WI38 (cell line): ENCODE results near the gene KIF5C.

Experiments used
- H3K4me3 ChIP-seq: 2 replicates; pipeline ENCODE4 v1.5.1; 2011; ENCODE audit warnings: low read depth, mild to moderate bottlenecking, control low read depth, low read length
- CTCF ChIP-seq: IDR thresholded peaks from 2 replicates; pipeline ENCODE4 v1.5.1; 2012; ENCODE audit warnings: low read depth, mild to moderate bottlenecking, control low read depth, low read length

Gene KIF5C

DNA sequence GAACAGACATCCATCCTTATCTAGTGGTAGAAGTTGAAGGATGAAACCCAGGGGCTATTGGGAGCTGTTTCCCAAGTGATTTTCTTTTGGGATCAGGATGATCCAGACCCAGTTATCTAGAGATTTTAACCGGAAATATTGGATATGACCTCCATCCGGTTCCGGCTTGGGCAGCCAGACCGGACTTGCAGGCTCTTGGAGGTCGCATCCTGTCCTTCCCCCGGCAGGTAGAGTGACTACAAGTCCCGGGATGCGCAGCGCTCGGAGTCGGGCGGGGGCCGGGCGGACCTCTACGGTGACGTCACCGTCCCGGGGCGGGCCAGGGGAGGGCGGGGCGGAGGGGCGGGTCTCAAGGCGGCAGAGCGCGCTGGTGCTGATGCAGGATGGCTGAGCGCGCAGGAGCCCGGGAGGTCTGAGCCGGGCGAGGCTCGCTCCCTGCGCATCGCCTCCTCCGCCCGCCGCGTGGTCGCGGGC lies at the start of gene KIF5C:
KIF5C (plus strand) TSS at position 360 of the 474 bp plus-strand sequence. CDS start 391 bp downstream, outside the sequence.
- peak within 1 kb of the TSS; percentile 25; the same call in 1 of the 2 replicates for H3K4me3 ChIP-seq

GRCh38 chr2:148826791-148827190 lies 48.2 kb upstream of the KIF5C start:
- H3K4me3 ChIP-seq, result no peak overlapping the region
- no peak for TF ChIP-seq CTCF

More for the DNA sequence above, at the start of gene KIF5C:
- no peak for TF ChIP-seq CTCF

- no peak overlapping the region for H3K4me3 ChIP-seq
- TF ChIP-seq CTCF, result no peak
These were observed 46.1 kb upstream of the KIF5C start for GRCh38 chr2:148828941-148829340.

GRCh38 chr2:148829618-148830017 lies 45.4 kb upstream of the KIF5C start:
- TF ChIP-seq CTCF, result no peak
- H3K4me3 ChIP-seq, result no peak overlapping the region

DNA sequence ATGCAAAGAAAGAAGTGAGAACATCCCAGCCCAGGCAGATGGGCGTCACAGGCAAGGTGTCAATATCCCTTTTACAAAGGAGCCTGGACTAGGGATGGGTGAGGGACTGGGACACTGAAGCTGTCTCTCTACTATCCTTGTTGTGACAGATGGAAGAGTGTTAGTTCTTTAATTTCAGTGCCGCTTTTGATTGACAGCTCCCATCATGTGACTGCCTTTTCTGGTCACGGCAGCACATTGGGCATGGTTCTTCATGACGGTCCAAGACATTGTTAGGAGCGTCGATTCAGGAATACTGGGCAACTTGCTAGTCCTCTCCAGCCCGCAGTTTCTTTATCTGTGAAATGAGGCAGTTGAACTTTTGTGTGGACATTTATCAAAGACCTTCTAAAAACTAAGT lies 42.4 kb upstream of the KIF5C start:
- TF ChIP-seq CTCF, result no peak
- no peak overlapping the region for H3K4me3 ChIP-seq

GRCh38 chr2:148842050-148842449 lies 33.0 kb upstream of the KIF5C start:
- no peak for TF ChIP-seq CTCF
- no peak overlapping the region for H3K4me3 ChIP-seq

DNA sequence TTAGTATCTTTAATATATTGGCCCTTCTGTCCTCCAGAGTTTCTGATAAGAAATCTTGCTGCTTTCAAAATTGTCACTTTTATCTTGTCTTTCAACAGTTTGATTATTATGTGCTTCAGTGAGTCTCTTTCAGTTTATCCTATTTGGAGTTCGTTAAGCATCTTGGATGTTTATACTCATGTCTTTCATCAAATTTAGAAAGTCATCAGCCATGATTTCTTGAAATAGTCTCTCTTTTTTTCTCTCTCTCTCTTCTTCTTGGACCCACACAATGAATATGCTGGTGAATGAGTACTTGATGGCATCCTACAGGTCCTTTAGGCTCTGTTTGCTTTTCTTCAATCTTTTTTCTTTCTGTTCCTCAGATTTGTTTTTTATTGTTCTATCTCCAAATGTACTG lies 26.9 kb upstream of the KIF5C start:
- no peak overlapping the region for H3K4me3 ChIP-seq
- TF ChIP-seq CTCF, result no peak
